ENCODE data around the gene ANTKMT. TPM values are rescaled to one million over a fixed set of nuclear protein-coding genes. Genes with fewer than 3 reads are reported as not detected.

Gene ANTKMT
- polyA plus RNA-seq, 1 donor from 2014 or later = 73.4 TPM

DNA sequence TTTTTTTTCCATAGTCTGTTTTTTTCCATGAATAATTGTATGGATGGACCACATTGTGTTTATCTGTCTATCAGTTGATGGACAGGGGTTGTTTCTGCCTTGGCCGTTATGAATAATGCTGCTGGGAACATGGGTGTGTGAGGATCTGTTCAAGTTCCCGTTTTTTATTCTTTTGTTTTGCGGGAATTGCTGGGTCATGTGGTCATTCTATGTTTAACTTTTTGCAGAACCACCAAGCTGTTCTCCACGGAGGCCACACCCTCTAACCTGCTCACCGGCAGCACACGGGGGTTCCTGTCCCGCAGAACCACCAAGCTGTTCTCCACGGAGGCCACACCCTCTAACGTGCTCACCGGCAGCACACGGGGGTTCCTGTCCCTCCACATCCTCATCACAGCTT is 33.7 kb downstream of the ANTKMT start:
- Histone ChIP-seq H3K4me2 (ENCODE audit: low read length) (no peak overlapping the region), H3K27ac (ENCODE audit: low read length) (no peak overlapping the region), H2AFZ (ENCODE audit: low read depth, low read length) (no peak overlapping the region), H3K9me2 (ENCODE audit: insufficient read depth, low read length) (no peaks in the 10 kb centered on the region), H4K20me1 (ENCODE audit: insufficient read depth) (no peaks in the 10 kb centered on the region), H3K27me3 (ENCODE audit: insufficient read depth, low read depth, low read length) (no peaks in the 10 kb centered on the region), H3K9me3 (ENCODE audit: low read length) (peaks cover 4% of the 10 kb centered on the region), H3K36me3 (ENCODE audit: insufficient read depth, low read length) (no peaks in the 10 kb centered on the region), H3K4me3 (ENCODE audit: low read length) (no peak overlapping the region), H3K79me2 (replicated peaks; ENCODE audit: insufficient read depth, low read length) (no peaks in the 10 kb centered on the region), H3F3A (ENCODE audit: insufficient read depth, low read length, poor library complexity, severe bottlenecking) (no peaks in the 10 kb centered on the region), H3K9ac (ENCODE audit: low read length) (no peak overlapping the region)
- TF ChIP-seq TAF1 (IDR thresholded peaks at IDR 0.05; ENCODE audit: low read depth) (no peak), EZH2 (IDR thresholded peaks at IDR 0.05; ENCODE audit: borderline replicate concordance, insufficient read depth, low read length, poor library complexity, severe bottlenecking) (no peak), EP300 (conservative IDR thresholded peaks at IDR 0.05; ENCODE audit: poor library complexity, severe bottlenecking) (no peak), POLR2AphosphoS5 (IDR thresholded peaks at IDR 0.05) (no peak), MXI1 (conservative IDR thresholded peaks at IDR 0.05; ENCODE audit: poor library complexity, severe bottlenecking) (no peak), REST (IDR thresholded peaks at IDR 0.05; ENCODE audit: borderline replicate concordance) (no peak), RAD21 (conservative IDR thresholded peaks at IDR 0.05) (no peak), SMC3 (conservative IDR thresholded peaks at IDR 0.05; ENCODE audit: poor library complexity) (no peak)
- TF ChIP-seq, protein P1, sequence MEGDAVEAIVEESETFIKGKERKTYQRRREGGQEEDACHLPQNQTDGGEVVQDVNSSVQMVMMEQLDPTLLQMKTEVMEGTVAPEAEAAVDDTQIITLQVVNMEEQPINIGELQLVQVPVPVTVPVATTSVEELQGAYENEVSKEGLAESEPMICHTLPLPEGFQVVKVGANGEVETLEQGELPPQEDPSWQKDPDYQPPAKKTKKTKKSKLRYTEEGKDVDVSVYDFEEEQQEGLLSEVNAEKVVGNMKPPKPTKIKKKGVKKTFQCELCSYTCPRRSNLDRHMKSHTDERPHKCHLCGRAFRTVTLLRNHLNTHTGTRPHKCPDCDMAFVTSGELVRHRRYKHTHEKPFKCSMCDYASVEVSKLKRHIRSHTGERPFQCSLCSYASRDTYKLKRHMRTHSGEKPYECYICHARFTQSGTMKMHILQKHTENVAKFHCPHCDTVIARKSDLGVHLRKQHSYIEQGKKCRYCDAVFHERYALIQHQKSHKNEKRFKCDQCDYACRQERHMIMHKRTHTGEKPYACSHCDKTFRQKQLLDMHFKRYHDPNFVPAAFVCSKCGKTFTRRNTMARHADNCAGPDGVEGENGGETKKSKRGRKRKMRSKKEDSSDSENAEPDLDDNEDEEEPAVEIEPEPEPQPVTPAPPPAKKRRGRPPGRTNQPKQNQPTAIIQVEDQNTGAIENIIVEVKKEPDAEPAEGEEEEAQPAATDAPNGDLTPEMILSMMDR (IDR thresholded peaks at IDR 0.05; ENCODE audit: poor library complexity, severe bottlenecking) = no peak

DNA sequence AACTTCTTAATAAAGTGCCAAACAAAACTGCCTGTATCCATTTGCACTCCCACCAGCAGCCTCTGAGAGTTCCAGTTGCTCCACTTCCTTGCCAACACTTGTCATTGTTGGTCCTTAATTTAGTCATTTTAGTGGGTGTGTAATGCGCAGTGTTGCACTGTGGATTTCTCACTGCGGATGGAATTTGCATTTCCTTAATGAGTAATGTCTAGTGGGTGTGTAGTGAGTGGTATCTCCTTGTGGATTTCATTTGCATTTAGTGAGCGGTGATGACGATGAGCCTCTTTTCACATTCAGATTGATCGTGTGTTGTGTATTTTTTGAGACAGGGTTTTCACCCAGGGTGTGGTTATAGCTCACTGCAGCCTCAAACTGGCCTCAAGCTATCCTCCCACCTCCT is 35.5 kb downstream of the ANTKMT start:
- Histone ChIP-seq H3K27me3 (ENCODE audit: insufficient read depth, low read depth, low read length) (no peaks in the 10 kb centered on the region), H3K9me2 (ENCODE audit: insufficient read depth, low read length) (no peaks in the 10 kb centered on the region), H3K9ac (ENCODE audit: low read length) (no peak overlapping the region), H3K36me3 (ENCODE audit: insufficient read depth, low read length) (no peaks in the 10 kb centered on the region), H2AFZ (ENCODE audit: low read depth, low read length) (no peak overlapping the region), H3K79me2 (replicated peaks; ENCODE audit: insufficient read depth, low read length) (no peaks in the 10 kb centered on the region), H3K4me3 (ENCODE audit: low read length) (no peak overlapping the region), H4K20me1 (ENCODE audit: insufficient read depth) (no peaks in the 10 kb centered on the region), H3K27ac (ENCODE audit: low read length) (no peak overlapping the region), H3K9me3 (ENCODE audit: low read length) (peaks cover 4% of the 10 kb centered on the region), H3K4me2 (ENCODE audit: low read length) (no peak overlapping the region), H3F3A (ENCODE audit: insufficient read depth, low read length, poor library complexity, severe bottlenecking) (no peaks in the 10 kb centered on the region)
- TF ChIP-seq EP300 (conservative IDR thresholded peaks at IDR 0.05; ENCODE audit: poor library complexity, severe bottlenecking) (no peak), EZH2 (IDR thresholded peaks at IDR 0.05; ENCODE audit: borderline replicate concordance, insufficient read depth, low read length, poor library complexity, severe bottlenecking) (no peak), REST (IDR thresholded peaks at IDR 0.05; ENCODE audit: borderline replicate concordance) (no peak)
